ENCODE measurements around the gene NKPD1. TPM values are rescaled to one million over a fixed set of nuclear protein-coding genes. Genes with fewer than 3 reads are reported as not detected.
"Not testable (repeated sequence)": the region's sequence is repeated elsewhere in the genome, so short reads cannot be mapped to it uniquely, and the experiment has no call there.

Gene NKPD1
- total RNA-seq, 1 experiment from 2014 or later: not detected

DNA sequence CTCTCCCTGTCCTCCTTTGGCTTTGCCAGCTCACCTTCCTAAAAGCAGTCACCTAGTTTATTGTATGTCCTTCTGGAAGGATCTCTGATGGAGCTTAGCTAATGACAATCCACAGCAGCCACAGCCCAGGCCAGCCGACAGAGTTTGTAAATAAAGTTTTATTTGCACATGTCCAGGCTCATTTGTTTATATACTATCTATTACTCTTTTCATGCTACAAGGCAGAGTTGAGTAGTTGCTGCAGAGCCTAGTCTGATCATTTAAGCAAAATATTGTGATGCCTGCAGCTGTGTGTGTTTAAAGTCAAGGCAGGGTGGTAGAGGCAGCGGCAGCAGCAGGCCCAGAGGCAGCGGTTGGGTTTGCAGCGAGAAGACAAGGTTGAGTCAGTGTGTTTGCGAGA, 32.6 kb downstream of the NKPD1 start:
- no peak for DNase-seq
- Histone ChIP-seq H3K4me1 (peaks cover 8% of the 10 kb centered on the region), H3K27ac (no peak overlapping the region), H3K27me3 (no peaks in the 10 kb centered on the region), H3K9me3 (replicated peaks) (no peaks in the 10 kb centered on the region), H3K4me3 (no peak overlapping the region), H3K36me3 (no peaks in the 10 kb centered on the region)

DNA sequence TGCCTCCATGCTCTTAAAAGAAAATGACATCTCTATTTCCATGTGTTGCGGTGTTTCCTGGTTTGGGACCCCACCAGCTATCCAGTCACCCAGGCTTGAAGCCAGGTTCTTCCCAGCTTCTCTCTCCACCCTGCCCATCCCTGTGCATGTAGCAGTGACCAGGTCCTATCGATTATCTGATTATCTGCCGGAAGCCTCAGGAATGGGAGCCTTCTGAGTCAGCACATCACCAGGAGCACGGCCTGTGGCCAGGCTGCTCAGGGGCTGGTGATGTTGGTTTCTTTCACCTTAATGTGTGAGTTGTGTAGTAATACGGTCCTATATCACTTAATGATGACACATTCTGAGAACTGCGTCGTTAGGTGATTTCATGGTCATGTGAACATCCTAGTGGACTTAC, 34.1 kb downstream of the NKPD1 start:
- peaks cover 10% of the 10 kb centered on the region for H3K4me1 ChIP-seq
- H3K27me3 ChIP-seq: no peaks in the 10 kb centered on the region
- H3K27ac ChIP-seq: no peak overlapping the region
- no peaks in the 10 kb centered on the region for H3K36me3 ChIP-seq
- DNase-seq: no peak
- H3K9me3 ChIP-seq (replicated peaks): no peaks in the 10 kb centered on the region
- no peak overlapping the region for H3K4me3 ChIP-seq

DNA sequence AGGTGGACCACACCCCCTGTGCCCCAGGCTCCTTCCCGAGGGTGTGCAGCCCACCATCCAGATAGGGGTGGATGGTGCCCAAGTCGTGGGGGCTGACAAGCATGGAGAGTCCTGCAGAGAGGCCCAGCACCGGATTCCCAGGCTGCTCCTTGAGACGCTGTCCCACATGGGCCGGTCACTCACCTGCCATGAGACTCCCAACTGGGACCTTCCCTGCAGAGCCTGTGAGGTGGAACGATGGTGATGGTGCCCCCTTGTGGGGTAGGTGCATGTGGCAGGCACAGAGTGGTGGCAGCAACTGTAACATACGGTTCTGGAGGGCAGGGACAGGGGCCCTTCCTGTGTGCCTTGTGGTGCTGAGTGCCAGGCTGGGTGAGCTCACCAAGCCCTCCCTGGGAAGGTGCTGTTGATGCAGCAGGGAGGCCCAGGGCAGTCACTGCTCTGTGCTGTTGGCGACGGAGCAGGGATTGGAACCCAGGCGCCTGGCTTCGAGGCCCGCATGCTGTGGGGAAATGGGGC, 34.7 kb downstream of the NKPD1 start:
- Histone ChIP-seq H3K4me3 (no peak overlapping the region), H3K9me3 (replicated peaks) (no peaks in the 10 kb centered on the region), H3K27me3 (no peaks in the 10 kb centered on the region), H3K4me1 (peaks cover 10% of the 10 kb centered on the region), H3K27ac (no peak overlapping the region), H3K36me3 (no peaks in the 10 kb centered on the region)
- DNase-seq: peak; percentile 60 to 76

DNA sequence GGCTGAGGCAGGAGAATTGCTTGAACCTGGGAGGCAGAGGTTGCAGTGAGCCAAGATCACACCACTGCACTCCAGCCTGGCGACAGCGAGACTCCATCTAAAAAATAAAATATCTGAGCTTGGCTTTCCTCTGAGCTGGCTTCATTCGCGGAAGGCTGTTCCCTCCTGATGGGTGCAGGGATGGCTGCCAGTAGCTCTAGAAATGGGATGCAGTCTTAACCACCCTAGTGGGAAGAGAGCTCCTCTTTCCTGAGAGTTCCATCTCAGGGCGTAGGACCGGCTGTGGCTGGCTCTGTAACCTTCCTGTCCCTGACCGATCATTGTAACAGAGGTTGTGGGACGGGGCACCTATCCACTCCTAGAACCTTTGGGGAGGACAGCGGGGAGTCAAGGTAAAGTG, 35.4 kb downstream of the NKPD1 start:
- H3K4me1 ChIP-seq: peaks cover 10% of the 10 kb centered on the region
- no peaks in the 10 kb centered on the region for H3K36me3 ChIP-seq
- H3K9me3 ChIP-seq (replicated peaks): no peaks in the 10 kb centered on the region
- H3K27ac ChIP-seq: no peak overlapping the region
- no peak overlapping the region for H3K4me3 ChIP-seq
- no peak for DNase-seq
- H3K27me3 ChIP-seq: no peaks in the 10 kb centered on the region

DNA sequence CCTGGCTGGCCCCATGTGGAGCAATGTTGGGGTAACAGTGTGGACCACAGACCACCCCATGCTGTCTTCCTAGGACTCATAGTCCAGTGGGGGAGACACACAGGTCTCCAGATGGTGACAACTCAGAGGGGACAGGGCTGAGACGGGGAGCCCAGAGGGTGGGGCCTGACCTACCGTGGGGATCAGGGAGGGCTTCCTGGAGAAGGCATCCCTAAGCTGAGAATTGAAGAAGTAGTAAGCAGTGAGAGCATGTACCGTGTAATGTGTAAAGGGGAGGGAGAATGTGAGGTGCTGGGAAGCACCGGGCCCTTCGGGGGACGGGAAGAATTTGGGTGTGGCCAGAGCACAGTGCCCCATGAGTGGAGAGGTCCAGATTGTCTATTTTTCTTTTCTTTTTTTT, 36.8 kb downstream of the NKPD1 start:
- no peak overlapping the region for H3K27ac ChIP-seq
- H3K4me3 ChIP-seq: no peak overlapping the region
- H3K4me1 ChIP-seq: peaks cover 16% of the 10 kb centered on the region
- no peaks in the 10 kb centered on the region for H3K27me3 ChIP-seq
- no peaks in the 10 kb centered on the region for H3K36me3 ChIP-seq
- no peaks in the 10 kb centered on the region for H3K9me3 ChIP-seq (replicated peaks)
- no peak for DNase-seq

DNA sequence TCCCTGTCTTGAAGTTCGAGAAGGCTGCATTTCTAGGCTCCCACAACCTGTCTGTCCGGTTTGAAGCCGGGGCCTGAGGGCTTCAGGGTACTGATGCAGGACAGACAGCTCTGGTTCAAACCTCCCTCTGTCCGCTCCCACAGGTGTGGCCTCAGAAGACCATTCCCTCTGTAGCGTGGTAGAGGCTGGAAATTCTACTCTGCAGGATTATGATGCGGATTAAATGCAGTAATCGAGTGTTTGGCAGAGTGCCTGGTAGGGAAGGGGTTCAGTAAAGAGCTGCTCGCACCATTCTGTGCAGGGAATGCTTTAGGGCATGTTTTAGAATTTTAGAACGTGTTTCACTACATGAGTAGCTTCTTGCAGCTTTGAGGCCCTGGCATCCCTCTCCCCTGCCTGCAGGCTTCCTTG, 37.3 kb downstream of the NKPD1 start:
- no peaks in the 10 kb centered on the region for H3K27me3 ChIP-seq
- H3K4me3 ChIP-seq: no peak overlapping the region
- no peaks in the 10 kb centered on the region for H3K9me3 ChIP-seq (replicated peaks)
- no peak overlapping the region for H3K27ac ChIP-seq
- DNase-seq: peak; percentile 62 to 83
- H3K4me1 ChIP-seq: peaks cover 20% of the 10 kb centered on the region
- no peaks in the 10 kb centered on the region for H3K36me3 ChIP-seq

DNA sequence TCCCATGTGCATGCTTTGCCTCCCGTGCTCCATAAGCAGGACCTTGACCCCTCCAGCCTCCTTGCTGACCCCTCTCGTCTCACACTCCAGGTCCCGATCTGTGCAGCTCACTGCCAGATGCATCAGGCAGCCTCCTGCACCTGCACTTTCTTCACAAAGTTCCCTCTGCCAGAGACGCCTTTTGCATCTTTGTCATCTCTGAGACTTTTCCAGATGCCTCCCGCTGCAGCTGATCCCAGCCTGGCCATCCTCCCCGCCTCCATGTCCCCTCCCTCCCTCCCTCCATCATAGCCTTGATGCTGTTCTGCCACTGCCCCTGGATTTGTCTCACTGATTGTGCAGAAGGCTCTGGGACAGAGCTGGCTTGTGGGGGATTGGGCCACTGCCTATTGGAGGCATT, 38.0 kb downstream of the NKPD1 start:
- Histone ChIP-seq H3K9me3 (replicated peaks) (no peaks in the 10 kb centered on the region), H3K27me3 (no peaks in the 10 kb centered on the region), H3K27ac (no peak overlapping the region), H3K4me3 (no peak overlapping the region), H3K36me3 (no peaks in the 10 kb centered on the region), H3K4me1 (peaks cover 27% of the 10 kb centered on the region)
- no peak for DNase-seq

DNA sequence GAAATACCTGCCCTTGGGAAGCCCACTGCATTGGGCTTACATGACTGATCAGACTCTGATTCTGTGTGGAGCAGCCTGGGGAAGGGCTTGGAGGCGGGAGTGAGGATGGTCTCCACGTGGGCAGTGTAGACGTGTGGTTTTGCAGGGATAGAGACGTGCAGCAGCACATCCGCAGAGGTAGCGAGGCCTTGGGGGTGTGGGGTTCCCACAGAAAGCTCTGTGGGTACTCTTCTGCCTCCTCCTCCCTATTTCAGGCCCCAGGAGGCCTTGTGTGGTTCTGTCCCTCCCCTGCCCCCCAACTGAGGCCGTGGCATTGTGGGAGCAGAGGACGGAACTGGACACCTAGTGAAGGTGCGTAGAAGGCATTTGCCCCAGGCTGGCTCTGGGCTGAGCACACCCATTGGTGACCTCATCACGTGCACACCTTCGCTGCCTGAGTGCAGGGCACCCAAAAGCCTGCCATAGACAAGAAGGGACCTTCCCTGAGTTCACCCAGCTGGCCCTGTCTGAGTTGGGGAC, 38.9 kb downstream of the NKPD1 start:
- Histone ChIP-seq H3K9me3 (replicated peaks) (no peaks in the 10 kb centered on the region), H3K4me3 (no peak overlapping the region), H3K27me3 (no peaks in the 10 kb centered on the region), H3K36me3 (no peaks in the 10 kb centered on the region), H3K4me1 (peaks cover 36% of the 10 kb centered on the region), H3K27ac (no peak overlapping the region)
- no peak for DNase-seq

DNA sequence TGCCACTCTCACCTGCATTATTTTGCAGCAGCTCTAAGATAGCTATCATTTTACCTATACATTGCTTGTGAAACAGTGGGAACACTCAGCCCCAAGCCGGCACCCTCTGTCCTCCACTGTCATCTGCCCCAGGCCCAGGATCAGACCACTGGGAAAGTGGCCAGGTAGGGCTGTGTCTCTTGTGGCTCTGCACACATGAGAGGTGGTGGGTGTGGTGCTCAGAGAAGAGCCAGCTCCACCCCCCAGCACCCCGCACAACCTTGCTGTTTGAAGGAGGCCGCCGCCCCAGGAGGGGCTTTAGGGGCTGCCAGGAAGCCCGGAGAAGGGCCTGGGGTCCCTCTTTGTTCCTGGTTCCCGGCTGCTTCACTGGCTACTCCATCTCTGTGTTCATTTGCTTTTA, 41.2 kb downstream of the NKPD1 start:
- Histone ChIP-seq H3K4me1 (peaks cover 54% of the 10 kb centered on the region), H3K27me3 (no peaks in the 10 kb centered on the region), H3K27ac (no peak overlapping the region), H3K9me3 (replicated peaks) (no peaks in the 10 kb centered on the region), H3K36me3 (no peaks in the 10 kb centered on the region), H3K4me3 (no peak overlapping the region)
- no peak for DNase-seq

DNA sequence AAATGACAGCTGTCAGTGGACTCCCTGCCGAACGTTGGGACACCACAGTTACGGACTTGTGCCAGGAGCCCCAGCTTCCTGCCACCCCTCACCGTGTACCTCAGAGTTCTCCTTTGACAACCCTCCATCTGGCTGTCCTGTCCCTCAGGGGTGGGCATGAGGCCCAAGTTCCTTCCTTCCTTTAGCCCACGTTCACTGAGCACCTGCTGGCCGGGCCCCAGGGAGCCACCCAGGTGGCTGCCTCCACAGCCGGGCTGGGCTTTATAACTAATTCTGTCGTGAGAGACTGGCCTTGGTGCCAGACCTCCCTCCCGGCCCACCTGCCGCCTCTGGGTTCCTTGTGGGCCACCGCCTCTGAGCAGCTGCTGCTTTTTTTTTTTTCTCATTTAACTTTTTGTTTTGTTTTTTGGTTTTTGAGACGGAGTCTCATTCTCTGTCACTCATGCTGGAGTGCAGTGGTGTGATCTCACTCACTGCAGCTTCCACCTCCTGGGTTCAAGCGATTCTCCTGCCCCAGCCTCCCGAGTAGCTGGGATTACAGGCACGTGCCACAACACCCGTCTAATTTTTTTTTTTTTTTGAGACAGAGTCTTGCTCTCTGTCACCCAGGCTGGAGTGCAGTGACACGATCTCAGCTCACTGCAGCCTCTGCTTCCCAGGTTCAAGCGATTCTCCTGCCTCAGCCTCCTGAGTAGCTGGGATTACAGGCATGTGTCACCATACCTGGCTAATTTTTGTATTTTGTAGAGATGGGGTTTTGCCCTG, 42.0 kb downstream of the NKPD1 start:
- not testable (repeated sequence) for H3K27me3 ChIP-seq; H3K36me3 ChIP-seq; H3K27ac ChIP-seq; H3K9me3 ChIP-seq (replicated peaks); H3K4me3 ChIP-seq
- DNase-seq: peak; percentile 64 to 72
- peaks cover 52% of the 10 kb centered on the region for H3K4me1 ChIP-seq

DNA sequence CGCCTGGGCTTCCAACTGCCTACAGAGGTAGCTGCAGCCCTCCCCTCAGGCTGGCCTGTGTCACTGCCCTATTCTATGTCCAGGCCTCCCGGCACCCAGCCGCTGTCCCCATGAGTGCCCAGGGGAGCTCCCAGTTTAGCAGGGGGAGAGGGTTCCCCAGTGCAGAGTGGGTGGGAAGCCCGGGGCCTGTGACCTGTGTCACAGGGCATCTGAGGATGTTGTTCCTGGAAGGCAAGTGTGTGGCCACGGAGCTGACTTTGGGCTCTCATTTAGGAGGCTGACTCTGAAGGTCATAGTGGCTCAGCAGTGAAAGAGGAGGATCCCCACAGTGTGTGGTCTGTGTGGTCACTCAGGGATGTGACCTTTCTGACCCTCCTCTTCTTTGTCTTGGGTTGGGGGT, 42.7 kb downstream of the NKPD1 start:
- DNase-seq: peak in 1 of 2 experiments; percentile 43
- Histone ChIP-seq H3K36me3 (no peaks in the 10 kb centered on the region), H3K4me3 (no peak overlapping the region), H3K4me1 (peaks cover 45% of the 10 kb centered on the region), H3K9me3 (replicated peaks) (no peaks in the 10 kb centered on the region), H3K27ac (peak overlapping the region; percentile 40), H3K27me3 (no peaks in the 10 kb centered on the region)

DNA sequence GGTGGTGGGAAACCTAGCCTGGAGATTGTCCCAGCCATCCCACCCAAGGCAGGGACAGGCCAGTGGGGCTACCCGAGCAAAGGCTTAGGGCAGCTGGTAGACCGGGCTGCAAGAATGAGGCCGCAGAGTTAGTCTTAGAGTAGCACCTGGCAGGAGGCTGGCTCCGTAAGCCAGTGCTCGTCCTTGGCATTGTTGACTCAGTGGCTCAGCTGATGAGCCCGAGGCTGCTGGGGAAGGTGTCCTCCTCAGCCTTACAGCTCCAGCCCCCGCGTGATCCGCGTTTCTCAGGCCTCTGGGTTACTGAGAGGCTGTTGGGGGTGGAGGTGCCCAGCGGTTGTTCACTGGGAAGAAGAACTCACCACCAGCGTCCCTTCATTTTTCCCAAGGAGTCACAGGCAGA, 43.1 kb downstream of the NKPD1 start:
- no peak overlapping the region for H3K4me3 ChIP-seq
- H3K4me1 ChIP-seq: peaks cover 45% of the 10 kb centered on the region
- H3K27me3 ChIP-seq: no peaks in the 10 kb centered on the region
- H3K27ac ChIP-seq: peak overlapping the region; percentile 40
- H3K36me3 ChIP-seq: no peaks in the 10 kb centered on the region
- no peaks in the 10 kb centered on the region for H3K9me3 ChIP-seq (replicated peaks)
- DNase-seq: peak; percentile 20 to 45

DNA sequence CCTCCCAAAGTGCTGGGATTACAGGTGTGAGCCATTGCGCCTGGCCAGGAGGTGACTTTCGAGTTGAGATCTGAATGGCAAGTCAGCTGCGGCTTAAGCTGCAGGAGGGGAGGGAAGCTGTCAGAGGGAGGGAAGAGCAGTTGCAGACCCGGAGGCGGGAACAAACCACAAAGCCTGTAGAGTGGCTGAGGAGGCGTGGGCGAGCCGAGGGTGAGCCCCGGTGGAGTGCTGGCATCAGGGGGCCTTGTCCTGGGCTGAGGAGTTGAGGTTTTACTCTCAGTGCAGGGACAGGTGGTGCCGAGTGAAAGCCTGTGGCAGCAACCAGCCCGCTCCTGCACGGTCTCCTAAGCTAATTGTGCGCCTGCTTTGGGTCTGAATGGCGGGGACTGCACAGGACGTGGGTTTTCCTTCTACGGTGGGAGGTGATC, 43.6 kb downstream of the NKPD1 start:
- H3K9me3 ChIP-seq (replicated peaks): no peaks in the 10 kb centered on the region
- H3K27ac ChIP-seq: peak overlapping the region; percentile 40
- H3K4me1 ChIP-seq: peaks cover 45% of the 10 kb centered on the region
- H3K4me3 ChIP-seq: no peak overlapping the region
- peak; percentile 81 to 91 for DNase-seq
- no peaks in the 10 kb centered on the region for H3K27me3 ChIP-seq
- no peaks in the 10 kb centered on the region for H3K36me3 ChIP-seq

DNA sequence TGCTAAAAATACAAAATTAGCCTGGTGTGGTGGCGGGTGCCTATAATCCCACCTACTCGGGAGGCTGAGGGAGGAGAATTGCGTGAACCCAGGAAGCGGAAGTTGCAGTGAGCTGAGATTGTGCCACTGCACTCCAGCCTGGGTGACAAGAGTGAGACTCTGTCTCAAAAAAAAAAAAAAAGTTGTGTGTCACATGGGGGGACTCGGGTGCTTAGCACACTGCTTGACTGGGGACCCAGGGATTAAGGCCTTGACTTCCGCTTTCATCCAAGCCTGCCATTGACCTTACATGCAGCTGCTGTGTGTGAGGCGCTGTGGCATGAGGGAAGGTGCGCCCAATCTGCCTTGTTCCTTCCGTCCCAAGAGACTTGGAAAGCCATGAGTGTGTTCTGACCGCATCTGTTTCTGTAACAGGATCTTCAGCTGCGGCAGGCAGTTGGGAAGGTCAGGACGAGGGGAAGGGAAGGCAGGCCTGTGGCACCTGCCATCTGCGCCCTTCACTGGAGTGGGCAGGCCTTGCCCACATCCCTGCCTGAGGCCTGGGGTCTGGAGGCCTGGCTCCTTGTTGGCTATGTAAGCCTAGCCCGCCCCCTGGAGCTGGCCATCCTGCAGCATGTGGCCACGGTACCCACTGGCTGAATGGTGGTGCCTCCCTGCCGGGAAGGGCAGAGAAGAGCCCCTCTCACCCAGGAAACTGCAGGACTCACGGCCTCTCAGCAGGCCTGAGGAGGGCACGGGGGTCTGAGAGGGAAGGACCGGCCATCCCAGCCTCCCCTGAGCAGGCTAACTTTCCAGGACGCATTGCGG, 44.8 kb downstream of the NKPD1 start:
- Histone ChIP-seq H3K27me3 (no peaks in the 10 kb centered on the region), H3K4me3 (no peak overlapping the region), H3K27ac (peak overlapping the region; percentile 33), H3K9me3 (replicated peaks) (no peaks in the 10 kb centered on the region), H3K36me3 (no peaks in the 10 kb centered on the region), H3K4me1 (peaks cover 45% of the 10 kb centered on the region)
- peak; percentile 91 to 96 for DNase-seq

DNA sequence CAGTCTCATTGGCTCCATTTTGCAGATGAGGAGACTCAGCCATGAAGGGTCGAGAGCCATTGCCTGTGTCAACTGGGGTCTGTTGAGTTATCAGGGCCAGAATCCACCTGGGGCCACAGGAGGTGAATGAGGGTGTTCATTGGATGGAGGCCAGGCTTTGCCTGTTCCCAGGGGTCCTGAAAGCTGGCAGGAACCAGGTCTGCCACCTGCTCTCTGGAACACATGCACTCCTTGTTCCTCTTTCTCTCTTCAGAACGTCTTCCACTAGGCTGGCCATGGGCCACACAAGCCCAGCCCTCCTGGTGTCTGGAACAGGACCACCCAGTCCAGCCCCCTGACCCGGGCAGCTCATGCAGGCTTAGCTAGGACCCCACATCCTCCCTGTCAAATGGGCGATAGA, 46.7 kb downstream of the NKPD1 start:
- no peaks in the 10 kb centered on the region for H3K9me3 ChIP-seq (replicated peaks)
- no peak for DNase-seq
- peaks cover 39% of the 10 kb centered on the region for H3K4me1 ChIP-seq
- no peak overlapping the region for H3K4me3 ChIP-seq
- no peaks in the 10 kb centered on the region for H3K36me3 ChIP-seq
- H3K27me3 ChIP-seq: no peaks in the 10 kb centered on the region
- no peak overlapping the region for H3K27ac ChIP-seq

Measured in SJCRH30 (cell line).